OCI-LY7 (cell line): ENCODE data around the gene SUSD4. TPM values are rescaled to one million over a fixed set of nuclear protein-coding genes. Genes with fewer than 3 reads are reported as not detected.

Experiments
- BruUV-seq: library from RNA; stranded (reverse); fragments of 400-500 nt; replicated peaks from 2 replicates; lab custom pipeline; 2021; lab: Mats Ljungman, UMichigan
- CTCF ChIA-PET: fragments of 300-600 bp; sonication (Branson Sonifier 250); formaldehyde crosslinking; loops from one replicate; lab custom pipeline; 2022; ENCODE audit warnings: antibody characterized with exemption; ENCODE audit not compliant: unreplicated experiment; lab: Charles Lee
- POLR2A ChIA-PET: fragments of 300-600 bp; sonication (Branson Sonifier 250); formaldehyde crosslinking; loops from one replicate; lab custom pipeline; 2022; ENCODE audit warnings: antibody characterized with exemption; lab: Charles Lee
- DNase-seq: peaks from one replicate; pipeline ENCODE4 v3.0.0-alpha.2; 2015; ENCODE audit warnings: low spot score
- H2AFZ ChIP-seq: fragments of 200-600 bp; sonication (generic), shearing (Covaris generic); 2 replicates; pipeline ENCODE4 v1.6.1; 2014; ENCODE audit warnings: mild to moderate bottlenecking, antibody characterized with exemption, low read length, moderate library complexity
- H3K27ac ChIP-seq: fragments of 200-600 bp; sonication (generic); 2 replicates; pipeline ENCODE4 v1.5.1; 2014; ENCODE audit warnings: mixed run types, low read depth, mild to moderate bottlenecking, moderate library complexity, low read length, inconsistent platforms; ENCODE audit not compliant: poor library complexity, severe bottlenecking
- H3K36me3 ChIP-seq: fragments of 200-600 bp; sonication (generic); 2 replicates; pipeline ENCODE4 v1.6.1; 2014; ENCODE audit warnings: mild to moderate bottlenecking, antibody characterized with exemption, low read length, moderate library complexity, mixed read lengths; ENCODE audit not compliant: insufficient read depth
- H3K4me1 ChIP-seq: fragments of 200-600 bp; sonication (generic); 2 replicates; pipeline ENCODE4 v1.5.1; 2014; ENCODE audit warnings: mild to moderate bottlenecking, low read length; ENCODE audit not compliant: insufficient read depth, poor library complexity, severe bottlenecking
- H3K4me2 ChIP-seq: fragments of 200-600 bp; sonication (generic); 2 replicates; pipeline ENCODE4 v1.6.1; 2014; ENCODE audit warnings: mild to moderate bottlenecking, low read length
- H3K4me3 ChIP-seq: fragments of 200-600 bp; sonication (generic); 2 replicates; pipeline ENCODE4 v1.5.1; 2014; ENCODE audit warnings: mild to moderate bottlenecking, low read depth, low read length; ENCODE audit not compliant: poor library complexity, severe bottlenecking
- H3K79me2 ChIP-seq: fragments of 200-600 bp; sonication (generic); 2 replicates; pipeline ENCODE4 v1.6.1; 2016; ENCODE audit warnings: low read depth, mild to moderate bottlenecking, low read length, moderate library complexity, mixed read lengths; ENCODE audit not compliant: insufficient read depth
- H3K9me2 ChIP-seq: fragments of 200-600 bp; sonication (generic); 2 replicates; pipeline ENCODE4 v1.6.1; 2016; ENCODE audit warnings: mild to moderate bottlenecking, low read length, mixed read lengths; ENCODE audit not compliant: insufficient read depth
- H3K9me3 ChIP-seq: fragments of 200-600 bp; sonication (generic); 2 replicates; pipeline ENCODE4 v1.6.1; 2014; ENCODE audit warnings: mild to moderate bottlenecking, mixed run types, low read length, mixed read lengths
- H4K20me1 ChIP-seq: fragments of 200-600 bp; sonication (generic); 2 replicates; pipeline ENCODE4 v1.6.1; 2014; ENCODE audit warnings: mild to moderate bottlenecking, antibody characterized with exemption, low read length, moderate library complexity, mixed read lengths; ENCODE audit not compliant: insufficient read depth
- CTCF ChIP-seq: fragments of 200-600 bp; sonication (generic); conservative IDR thresholded peaks from 2 replicates; pipeline ENCODE4 v1.5.1; 2014; ENCODE audit warnings: mild to moderate bottlenecking, antibody characterized with exemption, low read length, moderate library complexity, mixed read lengths
- EZH2phosphoT487 ChIP-seq: fragments of 200-600 bp; sonication (generic); IDR thresholded peaks from 2 replicates; pipeline ENCODE4 v1.6.1; 2018; ENCODE audit warnings: low read depth, borderline replicate concordance, mild to moderate bottlenecking, mixed run types, antibody characterized with exemption, low read length, moderate library complexity, mixed read lengths
- intact Hi-C: fragments of 100-400 bp; cut with micrococcal nuclease; formaldehyde crosslinking; loops from one replicate; pipeline ENCODE4 v1.10.0; 2022; ENCODE audit not compliant: unreplicated experiment
- total RNA-seq, 2 experiments: library from RNA; depleted of rRNA in 1 of 2; stranded (reverse); fragments of >200 nt in 1 of 2; shearing (Covaris generic) in 1 of 2; gene quantifications; 2 replicates each; pipeline ENCODE4 v1.2.3, GENCODE V29; 2014 to 2022

Gene SUSD4
- total RNA-seq, 2 experiments from 2014 or later: 0.42 TPM; not detected in 1

GRCh38 chr1:223326776-223327175 is 37.2 kb downstream of the SUSD4 start:
- Histone ChIP-seq H3K27ac (no peak overlapping the region), H3K9me3 (no peaks in the 10 kb centered on the region), H2AFZ (no peak overlapping the region), H3K36me3 (no peaks in the 10 kb centered on the region), H4K20me1 (no peaks in the 10 kb centered on the region), H3K79me2 (no peaks in the 10 kb centered on the region), H3K4me3 (no peak overlapping the region), H3K4me1 (no peaks in the 10 kb centered on the region), H3K9me2 (no peaks in the 10 kb centered on the region), H3K4me2 (no peak overlapping the region)
- TF ChIP-seq CTCF: no peak
- ChIA-PET POLR2A (no interaction called here), CTCF (no interaction called here)
- DNase-seq: no peak
- intact Hi-C loops: no loop called here
- no TSS peak for BruUV-seq

- no peaks in the 10 kb centered on the region for H3K4me1 ChIP-seq
- DNase-seq: no peak
- no peak overlapping the region for H3K27ac ChIP-seq
- ChIA-PET CTCF (no interaction called here), POLR2A (interaction anchor here (0.6 kb wide), 2 partner anchors 36 to 255 kb away, joined by 3 to 5 read pairs; no protein-coding TSS in a partner anchor)
- TF ChIP-seq CTCF: no peak
- TF ChIP-seq EZH2phosphoT487: no peak
- no peaks in the 10 kb centered on the region for H3K79me2 ChIP-seq
- no TSS peak for BruUV-seq
- no peaks in the 10 kb centered on the region for H3K36me3 ChIP-seq
- no peak overlapping the region for H3K4me2 ChIP-seq
- no peak overlapping the region for H3K4me3 ChIP-seq
- no peaks in the 10 kb centered on the region for H3K9me2 ChIP-seq
- H3K9me3 ChIP-seq: no peaks in the 10 kb centered on the region
- H2AFZ ChIP-seq: no peak overlapping the region
- no peaks in the 10 kb centered on the region for H4K20me1 ChIP-seq
- intact Hi-C loops: no loop called here
Measured at GRCh38 chr1:223323491-223324484, 40.2 kb downstream of the SUSD4 start.

GRCh38 chr1:223322868-223323267 is 41.1 kb downstream of the SUSD4 start:
- Histone ChIP-seq H3K9me2 (no peaks in the 10 kb centered on the region), H3K36me3 (no peaks in the 10 kb centered on the region), H4K20me1 (no peaks in the 10 kb centered on the region), H3K4me3 (no peak overlapping the region), H3K79me2 (no peaks in the 10 kb centered on the region), H3K9me3 (no peaks in the 10 kb centered on the region), H3K4me2 (no peak overlapping the region), H3K27ac (no peak overlapping the region), H3K4me1 (no peaks in the 10 kb centered on the region), H2AFZ (no peak overlapping the region)
- TF ChIP-seq EZH2phosphoT487 (no peak), CTCF (no peak)
- intact Hi-C loops: no loop called here
- POLR2A ChIA-PET: interaction anchor here (0.6 kb wide), 1 partner anchor 254 kb away, joined by 5 read pairs; no protein-coding TSS in a partner anchor
- DNase-seq: no peak
- no TSS peak for BruUV-seq
- CTCF ChIA-PET: no interaction called here
